ENCODE results near the gene CNTNAP2. TPM values are rescaled to one million over a fixed set of nuclear protein-coding genes. Genes with fewer than 3 reads are reported as not detected.
"Not testable (repeated sequence)": the region's sequence is repeated elsewhere in the genome, so short reads cannot be mapped to it uniquely, and the experiment has no call there.

CNTNAP2 gene
- total RNA-seq, 4 donors from 2014 or later: 0.42 TPM; not detected in 3

DNA sequence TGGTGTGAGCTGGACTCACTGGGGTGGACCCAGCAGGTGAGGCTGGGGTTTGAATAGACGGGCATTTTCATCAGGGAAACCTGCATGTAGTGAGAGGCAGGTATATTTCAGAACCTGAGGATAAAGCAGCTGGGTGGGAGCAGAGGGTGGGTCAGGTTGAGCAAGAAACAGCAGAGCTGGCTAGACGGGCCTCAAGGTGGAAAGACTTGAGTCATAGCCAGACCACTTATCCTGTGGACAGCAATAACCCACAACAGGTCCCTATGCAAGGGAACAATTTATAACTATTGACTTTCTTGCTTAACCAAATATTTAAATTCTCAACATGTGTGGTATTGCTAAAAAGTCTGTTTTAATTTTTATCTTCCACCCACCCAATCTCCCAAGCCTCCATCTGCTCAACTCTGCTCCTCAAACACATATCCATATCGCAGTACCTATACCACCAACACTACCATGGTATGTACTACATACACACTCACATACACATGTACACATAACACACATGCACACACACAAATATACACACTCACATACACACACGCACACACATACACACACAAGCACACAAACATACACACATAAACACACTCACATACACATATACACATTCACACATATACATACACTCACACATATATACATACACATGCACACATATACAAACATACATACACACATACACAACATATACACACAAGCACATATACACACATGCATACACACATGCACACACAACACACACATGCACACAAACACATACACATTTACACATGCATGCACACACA is 2345.0 kb downstream of the CNTNAP2 start:
- no peak overlapping the region for H3K4me3 ChIP-seq
- DNase-seq (ENCODE audit: low spot score in 2 of 2): no peak
- no peaks in the 10 kb centered on the region for H3K36me3 ChIP-seq
- no peaks in the 10 kb centered on the region for H3K9me3 ChIP-seq
- H3K4me1 ChIP-seq: no peaks in the 10 kb centered on the region
- WGBS, 2 donors: 78 to 85% methylated on average over 4 of the region's 4 CpGs
- no peak overlapping the region for H3K27ac ChIP-seq
- H3K27me3 ChIP-seq: no peaks in the 10 kb centered on the region
- TF ChIP-seq, protein P1, sequence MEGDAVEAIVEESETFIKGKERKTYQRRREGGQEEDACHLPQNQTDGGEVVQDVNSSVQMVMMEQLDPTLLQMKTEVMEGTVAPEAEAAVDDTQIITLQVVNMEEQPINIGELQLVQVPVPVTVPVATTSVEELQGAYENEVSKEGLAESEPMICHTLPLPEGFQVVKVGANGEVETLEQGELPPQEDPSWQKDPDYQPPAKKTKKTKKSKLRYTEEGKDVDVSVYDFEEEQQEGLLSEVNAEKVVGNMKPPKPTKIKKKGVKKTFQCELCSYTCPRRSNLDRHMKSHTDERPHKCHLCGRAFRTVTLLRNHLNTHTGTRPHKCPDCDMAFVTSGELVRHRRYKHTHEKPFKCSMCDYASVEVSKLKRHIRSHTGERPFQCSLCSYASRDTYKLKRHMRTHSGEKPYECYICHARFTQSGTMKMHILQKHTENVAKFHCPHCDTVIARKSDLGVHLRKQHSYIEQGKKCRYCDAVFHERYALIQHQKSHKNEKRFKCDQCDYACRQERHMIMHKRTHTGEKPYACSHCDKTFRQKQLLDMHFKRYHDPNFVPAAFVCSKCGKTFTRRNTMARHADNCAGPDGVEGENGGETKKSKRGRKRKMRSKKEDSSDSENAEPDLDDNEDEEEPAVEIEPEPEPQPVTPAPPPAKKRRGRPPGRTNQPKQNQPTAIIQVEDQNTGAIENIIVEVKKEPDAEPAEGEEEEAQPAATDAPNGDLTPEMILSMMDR (IDR thresholded peaks at IDR 0.05): no peak
- TF ChIP-seq EP300 (IDR thresholded peaks at IDR 0.05): no peak
- TF ChIP-seq POLR2A (IDR thresholded peaks at IDR 0.05): no peak

- not testable (repeated sequence) for H3K27me3 ChIP-seq; H3K4me1 ChIP-seq; DNase-seq (ENCODE audit: low spot score in 2 of 2); H3K9me3 ChIP-seq; H3K27ac ChIP-seq; H3K36me3 ChIP-seq; H3K4me3 ChIP-seq
- WGBS, 2 donors: 92 to 95% methylated on average over 9 of the region's 9 CpGs
These were observed 2346.2 kb downstream of the CNTNAP2 start for GRCh38 chr7:148462774-148463173.

DNA sequence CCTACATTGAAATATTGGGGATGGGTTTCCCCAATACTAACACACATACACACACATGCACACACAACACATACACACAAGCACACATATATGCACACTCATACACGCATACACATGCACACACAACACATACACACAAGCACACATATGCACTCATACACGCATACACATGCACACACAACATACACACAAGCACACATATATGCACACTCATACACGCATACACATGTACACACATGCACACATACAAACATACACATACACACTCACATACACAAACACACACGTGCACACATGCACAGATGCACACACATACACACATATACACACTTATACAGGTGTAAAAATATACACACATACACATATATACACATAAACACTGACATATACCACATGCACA is 2346.6 kb downstream of the CNTNAP2 start:
- no peaks in the 10 kb centered on the region for H3K36me3 ChIP-seq
- H3K9me3 ChIP-seq: no peaks in the 10 kb centered on the region
- H3K27ac ChIP-seq: no peak overlapping the region
- no peaks in the 10 kb centered on the region for H3K4me1 ChIP-seq
- no peak for DNase-seq (ENCODE audit: low spot score in 2 of 2)
- 94 to 95% methylated on average over 4 of the region's 4 CpGs for WGBS, 2 donors
- TF ChIP-seq EP300 (IDR thresholded peaks at IDR 0.05) (no peak), POLR2A (IDR thresholded peaks at IDR 0.05) (no peak)
- TF ChIP-seq, protein P1 (IDR thresholded peaks at IDR 0.05): no peak
- no peaks in the 10 kb centered on the region for H3K27me3 ChIP-seq
- no peak overlapping the region for H3K4me3 ChIP-seq

DNA sequence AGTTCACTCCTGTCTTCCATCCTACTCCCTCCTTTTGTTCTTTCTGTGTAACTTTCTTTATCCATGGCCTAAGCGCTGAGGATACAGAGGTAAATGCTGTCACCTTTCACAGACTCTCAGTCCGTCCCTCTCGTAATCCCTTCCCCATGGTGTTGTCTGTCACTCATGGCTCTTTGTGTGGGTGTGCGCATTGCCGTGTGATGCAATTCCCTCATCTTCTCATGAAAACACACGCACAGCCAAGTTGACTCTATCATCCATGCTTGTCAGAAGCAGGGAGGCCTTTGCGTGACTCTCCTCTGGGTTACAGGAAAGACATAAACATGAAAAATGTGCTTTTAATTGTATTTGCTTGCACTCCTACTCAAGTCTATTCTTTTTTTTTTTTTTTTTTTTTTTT is 2348.3 kb downstream of the CNTNAP2 start:
- H3K27ac ChIP-seq: no peak overlapping the region
- DNase-seq (ENCODE audit: low spot score in 2 of 2): no peak
- H3K4me3 ChIP-seq: no peak overlapping the region
- H3K36me3 ChIP-seq: no peaks in the 10 kb centered on the region
- H3K27me3 ChIP-seq: no peaks in the 10 kb centered on the region
- WGBS, 2 donors: 80 to 88% methylated on average over 7 of the region's 7 CpGs
- no peaks in the 10 kb centered on the region for H3K4me1 ChIP-seq
- no peaks in the 10 kb centered on the region for H3K9me3 ChIP-seq
- TF ChIP-seq, protein P1 (IDR thresholded peaks at IDR 0.05): no peak
- TF ChIP-seq POLR2A (IDR thresholded peaks at IDR 0.05) (no peak), EP300 (IDR thresholded peaks at IDR 0.05) (no peak)

- not testable (repeated sequence) for H3K27ac ChIP-seq; H3K4me3 ChIP-seq; H3K9me3 ChIP-seq; H3K36me3 ChIP-seq; DNase-seq (ENCODE audit: low spot score in 2 of 2); H3K4me1 ChIP-seq; H3K27me3 ChIP-seq
- 90% methylated on average over 15 of the region's 15 CpGs for WGBS, 2 donors
These were observed 2348.8 kb downstream of the CNTNAP2 start for GRCh38 chr7:148465441-148465840.

- H3K4me3 ChIP-seq: no peak overlapping the region
- H3K27me3 ChIP-seq: no peaks in the 10 kb centered on the region
- DNase-seq (ENCODE audit: low spot score in 2 of 2): no peak
- no peaks in the 10 kb centered on the region for H3K36me3 ChIP-seq
- no peaks in the 10 kb centered on the region for H3K9me3 ChIP-seq
- no peaks in the 10 kb centered on the region for H3K4me1 ChIP-seq
- H3K27ac ChIP-seq: no peak overlapping the region
- TF ChIP-seq, protein P1 (IDR thresholded peaks at IDR 0.05): no peak
- TF ChIP-seq POLR2A (IDR thresholded peaks at IDR 0.05) (no peak), EP300 (IDR thresholded peaks at IDR 0.05) (no peak)
- WGBS, 2 donors: 88 to 97% methylated on average over 3 of the region's 3 CpGs
These were observed 2349.5 kb downstream of the CNTNAP2 start for GRCh38 chr7:148466120-148466519.

All from tibial nerve (tissue), 4 donors.